Activated CD8-positive, alpha-beta T cell treated with anti-CD3 and anti-CD28 coated beads, Interleukin-2, amount 10 ng/mL, durations not matched to agents 7 days and 5 days (primary cell): ENCODE results near the gene IMMP2L. TPM values are rescaled to one million over a fixed set of nuclear protein-coding genes. Genes with fewer than 3 reads are reported as not detected.

Experiments
- ATAC-seq: fragments of 150-1000 bp; cut with Tn5 transposase; one replicate; pipeline ENCODE4 v1.10.0; 2021; ENCODE audit warnings: moderate library complexity
- CTCF ChIA-PET: fragments of 350-600 bp; sonication (Branson Sonifier 250); formaldehyde crosslinking; loops from one replicate; lab custom pipeline; 2021; ENCODE audit warnings: antibody characterized with exemption; lab: Charles Lee
- POLR2A ChIA-PET: fragments of 350-600 bp; sonication (Branson Sonifier 250); formaldehyde crosslinking; loops from one replicate; lab custom pipeline; 2021; ENCODE audit warnings: antibody characterized with exemption; lab: Charles Lee
- DNase-seq: peaks from one replicate; pipeline ENCODE4 v3.0.0-alpha.2; 2020
- H3K27ac Mint-ChIP-seq: one replicate; pipeline ENCODE4 v1.8.0; 2021; ENCODE audit warnings: mild to moderate bottlenecking, mixed read lengths
- H3K27me3 Mint-ChIP-seq: one replicate; pipeline ENCODE4 v1.8.0; 2021; ENCODE audit warnings: low read depth, mixed read lengths
- H3K36me3 Mint-ChIP-seq: one replicate; pipeline ENCODE4 v1.8.0; 2021; ENCODE audit warnings: low read depth, mixed read lengths
- H3K4me1 Mint-ChIP-seq: one replicate; pipeline ENCODE4 v1.8.0; 2021; ENCODE audit warnings: low read depth, mixed read lengths
- H3K4me3 Mint-ChIP-seq: one replicate; pipeline ENCODE4 v1.8.0; 2021; ENCODE audit warnings: mild to moderate bottlenecking, mixed read lengths
- H3K9me3 Mint-ChIP-seq: one replicate; pipeline ENCODE4 v1.8.0; 2022; ENCODE audit warnings: mixed read lengths; ENCODE audit not compliant: insufficient read depth
- total RNA-seq, 2 experiments: library from RNA; stranded (reverse); gene quantifications; one replicate each; pipeline ENCODE4 v1.2.3, GENCODE V29; 2021

IMMP2L gene
- total RNA-seq, 2 experiments from 2014 or later: 7.1 to 9.7 TPM

DNA sequence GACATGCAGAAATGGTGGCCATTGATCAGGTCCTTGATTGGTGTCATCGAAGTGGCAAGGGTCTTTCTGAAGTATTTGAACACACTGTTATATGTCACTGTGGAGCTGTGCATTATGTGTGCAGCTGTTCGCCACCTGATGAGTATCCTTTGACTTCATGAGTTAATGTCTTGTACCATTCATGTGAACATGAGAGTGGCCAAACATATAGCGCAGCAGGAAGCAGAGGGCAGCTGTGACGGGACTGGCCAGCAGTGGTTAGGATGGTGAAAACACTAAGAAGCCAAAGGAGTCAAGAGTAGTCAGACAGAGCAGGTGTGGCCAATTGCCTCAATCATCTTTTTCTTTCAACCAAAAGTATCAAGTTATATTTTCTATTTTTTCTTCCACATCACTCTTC lies 167.4 kb downstream of the IMMP2L start:
- CTCF ChIA-PET: no interaction called here
- POLR2A ChIA-PET: no interaction called here
- Mint-ChIP-seq H3K4me3 (no peak overlapping the region), H3K27ac (no peak overlapping the region), H3K4me1 (no peaks in the 10 kb centered on the region), H3K36me3 (no peaks in the 10 kb centered on the region), H3K9me3 (no peaks in the 10 kb centered on the region), H3K27me3 (no peaks in the 10 kb centered on the region)
- DNase-seq (no peak), ATAC-seq (no peak)

DNA sequence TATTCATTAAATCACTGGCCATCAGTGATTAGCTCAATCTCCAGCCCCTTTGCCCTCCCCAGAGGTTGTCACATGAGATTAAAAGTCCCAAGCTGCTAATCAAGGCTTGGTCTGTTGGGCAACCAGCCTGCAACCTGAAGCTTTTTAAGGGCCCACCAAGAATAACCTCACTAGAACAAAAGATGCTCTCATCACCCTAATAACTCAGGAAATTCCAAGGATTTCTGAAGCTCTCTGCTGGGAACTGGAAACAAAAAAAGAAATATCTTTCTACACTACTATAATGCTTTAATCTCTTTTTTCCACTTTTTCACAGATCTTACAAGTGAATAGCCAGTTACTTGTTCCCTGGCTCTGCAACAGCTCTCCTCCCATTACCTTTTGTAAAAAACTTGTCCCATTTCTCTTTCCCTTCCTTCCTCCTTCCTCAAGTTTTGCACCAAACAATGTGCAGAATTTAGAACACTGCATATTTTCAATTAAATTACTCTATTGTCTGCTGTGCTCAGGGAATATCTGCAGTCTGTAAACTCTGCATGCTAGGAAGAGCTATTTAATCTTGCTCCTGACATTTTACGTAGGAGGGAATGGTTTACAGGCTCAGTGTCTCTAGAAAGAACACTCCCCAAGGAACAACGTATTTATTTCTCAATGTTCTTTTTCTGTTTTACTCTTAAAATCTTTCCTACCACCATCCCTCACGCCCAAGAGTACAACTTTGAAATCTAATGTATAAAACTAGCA lies 169.1 kb downstream of the IMMP2L start:
- ATAC-seq: no peak
- POLR2A ChIA-PET: no interaction called here

GRCh38 chr7:111392294-111392693 lies 170.0 kb downstream of the IMMP2L start:
- H3K27me3 Mint-ChIP-seq: no peaks in the 10 kb centered on the region
- no peak for ATAC-seq
- ChIA-PET POLR2A (no interaction called here), CTCF (interaction anchor here (0.6 to 1.4 kb wide), 4 partner anchors 12 to 561 kb away, joined by 3 to 4 read pairs (median 4); no protein-coding TSS in a partner anchor)
- H3K4me3 Mint-ChIP-seq: no peak overlapping the region
- no peak overlapping the region for H3K27ac Mint-ChIP-seq
- peaks cover 6% of the 10 kb centered on the region for H3K9me3 Mint-ChIP-seq
- no peaks in the 10 kb centered on the region for H3K36me3 Mint-ChIP-seq
- H3K4me1 Mint-ChIP-seq: no peaks in the 10 kb centered on the region
- DNase-seq: no peak

More for the DNA sequence above, 169.1 kb downstream of the IMMP2L start:
- CTCF ChIA-PET: interaction anchor here (0.6 to 1.4 kb wide), 4 partner anchors 13 to 560 kb away, joined by 3 to 4 read pairs (median 4); no protein-coding TSS in a partner anchor
- Mint-ChIP-seq H3K9me3 (peaks cover 4% of the 10 kb centered on the region), H3K27me3 (no peaks in the 10 kb centered on the region), H3K4me3 (no peak overlapping the region), H3K27ac (no peak overlapping the region), H3K36me3 (no peaks in the 10 kb centered on the region), H3K4me1 (no peaks in the 10 kb centered on the region)
- DNase-seq: no peak

DNA sequence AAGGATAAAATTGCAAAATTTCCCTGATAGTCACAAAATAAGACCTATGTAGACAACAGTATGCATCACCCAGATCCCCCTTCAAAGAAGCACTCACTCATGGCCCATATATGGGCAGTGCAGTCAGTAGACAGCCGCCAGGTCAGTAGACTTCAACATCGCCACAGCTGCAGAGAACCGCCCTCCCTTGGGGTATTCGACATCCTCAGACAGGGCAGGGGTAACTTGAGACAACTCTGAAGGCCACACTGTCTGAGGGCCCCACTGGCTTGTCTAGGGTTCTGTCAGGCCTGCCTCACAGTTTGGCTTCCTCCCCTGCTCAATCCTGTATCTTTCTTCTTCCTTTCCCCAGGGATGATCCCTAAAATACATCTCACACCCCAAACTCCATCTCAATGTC lies 172.3 kb downstream of the IMMP2L start:
- ATAC-seq: no peak
- H3K36me3 Mint-ChIP-seq: no peaks in the 10 kb centered on the region

GRCh38 chr7:111388912-111389311 lies 173.4 kb downstream of the IMMP2L start:
- Mint-ChIP-seq H3K36me3 (no peaks in the 10 kb centered on the region), H3K4me3 (no peak overlapping the region), H3K27me3 (no peaks in the 10 kb centered on the region), H3K9me3 (peaks cover 6% of the 10 kb centered on the region), H3K27ac (no peak overlapping the region), H3K4me1 (no peaks in the 10 kb centered on the region)
- ATAC-seq: no peak
- DNase-seq: no peak
- CTCF ChIA-PET: no interaction called here
- POLR2A ChIA-PET: no interaction called here

More for the DNA sequence above, 172.3 kb downstream of the IMMP2L start:
- Mint-ChIP-seq H3K9me3 (peaks cover 6% of the 10 kb centered on the region), H3K4me1 (no peaks in the 10 kb centered on the region), H3K27ac (no peak overlapping the region), H3K4me3 (no peak overlapping the region), H3K27me3 (no peaks in the 10 kb centered on the region)
- CTCF ChIA-PET: no interaction called here
- POLR2A ChIA-PET: no interaction called here
- no peak for DNase-seq

- ChIA-PET CTCF (no interaction called here), POLR2A (no interaction called here)
- no peak overlapping the region for H3K4me3 Mint-ChIP-seq
- DNase-seq (no peak), ATAC-seq (no peak)
- no peak overlapping the region for H3K27ac Mint-ChIP-seq
- H3K36me3 Mint-ChIP-seq: no peaks in the 10 kb centered on the region
- peaks cover 6% of the 10 kb centered on the region for H3K9me3 Mint-ChIP-seq
- no peaks in the 10 kb centered on the region for H3K4me1 Mint-ChIP-seq
- no peaks in the 10 kb centered on the region for H3K27me3 Mint-ChIP-seq
These were observed 174.3 kb downstream of the IMMP2L start for GRCh38 chr7:111388016-111388415.

DNA sequence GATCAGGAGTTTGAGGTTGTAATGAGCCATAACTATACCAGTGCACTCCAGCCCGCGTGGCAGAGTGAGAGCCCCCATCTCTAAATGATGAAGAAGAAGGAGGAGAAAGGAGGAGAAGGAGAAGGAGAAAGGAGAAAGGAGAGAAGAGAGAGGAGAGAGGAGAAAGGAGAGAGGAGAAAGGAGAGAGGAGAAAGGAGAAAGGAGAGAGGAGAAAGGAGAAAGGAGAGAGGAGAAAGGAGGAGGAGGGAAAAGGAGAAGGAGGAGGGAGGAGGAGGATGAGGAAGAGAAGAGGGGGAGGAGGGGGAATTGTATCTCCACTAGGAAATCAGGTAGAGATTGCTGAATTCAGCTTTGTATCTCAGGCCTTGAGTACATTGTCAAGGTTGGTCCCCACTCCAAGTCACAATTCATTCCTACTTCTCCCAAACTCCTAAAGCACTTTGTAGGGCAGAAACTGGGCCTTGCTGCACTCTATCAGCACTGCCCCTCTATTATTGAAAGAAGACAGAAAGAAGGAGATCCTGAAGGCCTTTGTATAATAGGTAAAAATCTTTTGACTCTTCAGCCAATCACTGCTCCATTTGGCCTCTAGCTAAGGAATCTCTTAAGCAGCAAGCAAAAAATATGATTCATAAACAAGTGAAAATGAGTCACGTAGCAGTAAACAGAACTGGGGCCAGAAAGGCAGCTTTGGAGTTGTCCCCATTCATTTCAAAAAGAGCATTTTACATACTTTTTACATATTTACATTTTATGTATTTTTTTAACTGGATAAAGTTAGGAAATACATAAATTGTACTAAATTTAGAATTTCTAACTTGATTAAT lies 178.0 kb downstream of the IMMP2L start:
- H3K9me3 Mint-ChIP-seq: peaks cover 6% of the 10 kb centered on the region
- CTCF ChIA-PET: no interaction called here
- ATAC-seq (no peak), DNase-seq (no peak)
- POLR2A ChIA-PET: no interaction called here
- no peak overlapping the region for H3K27ac Mint-ChIP-seq
- H3K4me1 Mint-ChIP-seq: no peaks in the 10 kb centered on the region
- no peaks in the 10 kb centered on the region for H3K27me3 Mint-ChIP-seq
- H3K36me3 Mint-ChIP-seq: no peaks in the 10 kb centered on the region
- H3K4me3 Mint-ChIP-seq: no peak overlapping the region

DNA sequence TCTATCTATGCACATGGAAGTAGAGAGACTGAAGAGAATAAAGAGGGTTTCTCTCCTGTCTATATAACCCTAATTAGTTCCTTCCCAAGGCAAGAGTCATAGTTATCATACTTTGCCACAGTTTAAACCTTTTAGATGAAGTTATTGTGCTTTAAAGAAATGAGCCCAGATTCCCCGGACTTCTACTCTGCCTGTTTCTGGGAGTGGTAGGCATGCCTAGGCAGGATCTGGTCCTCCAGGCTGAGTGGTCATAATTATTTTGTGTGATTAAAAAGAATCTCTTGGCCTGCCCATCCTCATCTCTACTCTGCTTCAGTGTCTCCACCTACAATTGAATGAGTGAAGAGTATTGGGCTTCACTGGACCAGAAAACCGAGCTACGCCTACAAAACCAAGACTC lies 179.2 kb downstream of the IMMP2L start:
- H3K4me1 Mint-ChIP-seq: no peaks in the 10 kb centered on the region
- H3K27ac Mint-ChIP-seq: no peak overlapping the region
- H3K36me3 Mint-ChIP-seq: no peaks in the 10 kb centered on the region
- ChIA-PET POLR2A (no interaction called here), CTCF (no interaction called here)
- ATAC-seq (no peak), DNase-seq (no peak)
- no peak overlapping the region for H3K4me3 Mint-ChIP-seq
- peaks cover 2% of the 10 kb centered on the region for H3K9me3 Mint-ChIP-seq
- H3K27me3 Mint-ChIP-seq: no peaks in the 10 kb centered on the region

DNA sequence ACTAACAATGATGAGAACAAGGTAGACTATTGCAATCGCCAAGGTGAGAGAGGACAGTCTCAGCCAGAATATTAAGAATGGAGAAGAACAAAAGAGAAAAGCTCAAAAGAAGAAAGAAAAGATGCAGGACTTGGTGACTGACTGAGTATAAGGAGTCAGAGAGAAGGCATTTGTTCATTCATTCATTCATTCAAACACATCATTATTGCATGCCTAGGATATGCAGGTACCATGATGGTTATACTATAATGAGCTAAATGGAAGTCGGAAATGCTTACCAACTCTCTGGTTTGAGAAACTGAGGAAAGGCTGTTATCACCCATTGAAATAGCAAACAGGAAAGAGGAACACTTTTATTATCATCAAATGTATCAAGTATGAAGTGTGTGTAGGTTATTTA lies 180.7 kb downstream of the IMMP2L start:
- POLR2A ChIA-PET: no interaction called here
- no peaks in the 10 kb centered on the region for H3K9me3 Mint-ChIP-seq
- CTCF ChIA-PET: no interaction called here
- H3K27ac Mint-ChIP-seq: no peak overlapping the region
- H3K27me3 Mint-ChIP-seq: no peaks in the 10 kb centered on the region
- no peak overlapping the region for H3K4me3 Mint-ChIP-seq
- no peak for DNase-seq
- H3K4me1 Mint-ChIP-seq: no peaks in the 10 kb centered on the region
- H3K36me3 Mint-ChIP-seq: no peaks in the 10 kb centered on the region
- no peak for ATAC-seq

DNA sequence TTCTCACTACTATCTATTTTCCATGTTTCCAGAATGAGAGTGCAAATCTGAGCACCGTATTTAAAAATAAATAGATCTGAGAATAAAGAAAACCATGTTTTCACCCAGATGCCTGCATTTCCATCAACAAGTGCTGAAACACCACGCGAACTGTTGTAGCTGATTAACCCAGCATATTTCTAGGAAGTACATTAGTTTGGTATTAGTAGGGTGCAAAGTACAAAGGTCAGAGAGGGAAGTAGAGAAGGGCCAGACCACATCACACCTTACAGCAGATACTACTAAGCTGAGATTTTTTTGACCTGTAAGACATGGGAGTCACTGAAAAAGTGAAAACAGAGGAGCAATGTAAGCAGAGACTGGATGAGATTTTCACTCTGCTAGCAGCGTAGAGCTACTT lies 181.3 kb downstream of the IMMP2L start:
- CTCF ChIA-PET: interaction anchor here (1.0 kb wide), 1 partner anchor 12 kb away, joined by 3 read pairs; no protein-coding TSS in a partner anchor

DNA sequence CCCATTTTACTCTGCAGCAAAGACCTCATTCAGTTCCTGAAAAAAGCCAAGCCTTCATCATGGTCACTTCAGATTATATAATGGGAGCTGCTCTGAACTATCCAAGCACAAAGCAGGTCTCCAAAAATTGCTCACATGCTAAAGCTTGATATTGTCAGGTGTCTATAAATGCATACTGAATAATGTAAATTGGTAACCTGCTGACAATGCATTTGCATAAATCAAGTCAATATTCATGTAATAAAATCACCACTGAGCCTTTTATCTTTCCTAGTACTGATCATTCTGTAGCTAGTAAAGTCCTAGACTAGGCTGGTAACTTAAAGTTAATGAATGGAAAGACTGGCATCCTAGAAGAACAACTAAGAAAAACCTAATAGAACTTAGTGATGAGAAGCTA lies 188.3 kb downstream of the IMMP2L start:
- ChIA-PET CTCF (no interaction called here), POLR2A (no interaction called here)
- Mint-ChIP-seq H3K36me3 (no peaks in the 10 kb centered on the region), H3K27me3 (no peaks in the 10 kb centered on the region), H3K4me1 (no peaks in the 10 kb centered on the region), H3K4me3 (no peak overlapping the region), H3K27ac (no peak overlapping the region), H3K9me3 (no peaks in the 10 kb centered on the region)
- ATAC-seq: no peak
- no peak for DNase-seq

More for the DNA sequence above, 181.3 kb downstream of the IMMP2L start:
- DNase-seq: no peak
- no peaks in the 10 kb centered on the region for H3K4me1 Mint-ChIP-seq
- H3K4me3 Mint-ChIP-seq: no peak overlapping the region
- H3K36me3 Mint-ChIP-seq: no peaks in the 10 kb centered on the region
- no peaks in the 10 kb centered on the region for H3K9me3 Mint-ChIP-seq
- POLR2A ChIA-PET: no interaction called here
- H3K27me3 Mint-ChIP-seq: no peaks in the 10 kb centered on the region
- no peak overlapping the region for H3K27ac Mint-ChIP-seq
- no peak for ATAC-seq

GRCh38 chr7:111371437-111371836 lies 190.9 kb downstream of the IMMP2L start:
- Mint-ChIP-seq H3K4me3 (no peak overlapping the region), H3K9me3 (no peaks in the 10 kb centered on the region), H3K27me3 (no peaks in the 10 kb centered on the region), H3K4me1 (no peaks in the 10 kb centered on the region), H3K36me3 (no peaks in the 10 kb centered on the region), H3K27ac (no peak overlapping the region)
- no peak for DNase-seq
- no peak for ATAC-seq
- CTCF ChIA-PET: no interaction called here
- POLR2A ChIA-PET: no interaction called here
